ENCODE measurements around the gene KRI1.
"Not testable (repeated sequence)": the region's sequence is repeated elsewhere in the genome, so short reads cannot be mapped to it uniquely, and the experiment has no call there.

KRI1 gene

DNA sequence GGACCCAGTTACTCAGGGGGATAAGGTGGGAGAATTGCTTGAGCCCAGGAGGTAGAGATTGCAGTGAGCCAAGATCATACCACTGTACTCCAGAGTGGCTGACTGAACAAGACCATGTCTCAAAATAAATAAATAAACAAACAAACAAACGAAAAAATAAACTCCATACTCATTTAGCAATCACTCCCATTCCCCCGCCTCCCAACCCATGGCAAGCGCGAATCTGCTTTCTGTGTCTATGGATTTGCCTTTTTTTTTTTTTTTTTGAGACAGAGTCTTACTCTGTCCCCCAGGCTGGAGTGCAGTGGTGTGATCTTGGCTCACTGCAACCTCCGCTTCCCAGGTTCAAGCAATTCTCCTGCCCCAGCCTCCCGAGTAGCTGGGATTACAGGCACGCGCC is 38.9 kb downstream of the KRI1 start:
- in situ Hi-C loops (cut with HindIII; ENCODE audit: low pct_ligation_motif_present, low pct_unique_long_range_greater_than_20kb, low sequenced_read_pairs): not testable (repeated sequence)

DNA sequence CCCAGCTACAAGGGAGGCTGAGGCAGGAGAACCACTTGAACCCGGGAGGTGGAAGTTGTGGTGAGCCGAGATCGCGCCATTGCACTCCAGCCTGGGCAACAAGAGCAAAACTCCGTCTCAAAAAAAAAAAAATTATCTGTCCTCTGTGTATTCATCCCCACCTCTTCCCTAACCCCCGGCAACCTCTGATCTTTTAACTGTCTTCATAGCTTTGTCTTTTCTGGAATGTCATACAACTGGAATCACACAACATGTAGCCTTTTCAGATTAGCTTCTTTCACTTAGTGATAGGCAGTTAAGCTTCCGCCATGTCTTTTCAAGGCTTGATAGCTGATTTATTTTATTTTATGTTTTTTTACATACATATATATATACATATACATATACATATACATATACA is 40.2 kb downstream of the KRI1 start:
- no peak for DNase-seq
- in situ Hi-C loops (cut with HindIII; ENCODE audit: low pct_ligation_motif_present, low pct_unique_long_range_greater_than_20kb, low sequenced_read_pairs): no loop called here

More for the DNA sequence above, 38.9 kb downstream of the KRI1 start:
- not testable (repeated sequence) for DNase-seq

DNA sequence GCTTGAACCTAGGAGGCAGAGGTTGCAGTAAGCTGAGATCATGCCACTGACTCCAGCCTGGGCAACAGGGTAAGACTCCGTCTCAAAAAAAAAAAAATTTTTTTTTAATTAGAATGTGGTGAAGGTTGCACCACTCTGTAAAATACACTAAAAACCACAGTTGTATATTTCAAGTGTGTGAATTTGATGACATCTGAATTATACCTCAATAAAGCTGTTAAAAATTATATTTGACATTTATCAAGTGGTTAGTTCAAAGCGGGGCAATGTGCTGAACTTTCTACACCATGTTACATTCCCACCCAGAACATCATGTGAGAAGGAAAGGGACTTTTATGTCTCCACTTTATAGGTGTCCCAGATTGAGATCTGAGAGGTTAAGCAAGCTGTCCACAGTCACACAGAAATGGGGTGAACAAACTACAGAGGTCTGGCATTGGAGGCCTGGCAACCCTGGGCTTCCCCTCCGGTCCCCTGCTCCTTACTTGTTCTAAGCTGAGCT is 42.6 kb downstream of the KRI1 start:
- in situ Hi-C loops (cut with HindIII; ENCODE audit: low pct_ligation_motif_present, low pct_unique_long_range_greater_than_20kb, low sequenced_read_pairs): no loop called here
- DNase-seq: no peak

DNA sequence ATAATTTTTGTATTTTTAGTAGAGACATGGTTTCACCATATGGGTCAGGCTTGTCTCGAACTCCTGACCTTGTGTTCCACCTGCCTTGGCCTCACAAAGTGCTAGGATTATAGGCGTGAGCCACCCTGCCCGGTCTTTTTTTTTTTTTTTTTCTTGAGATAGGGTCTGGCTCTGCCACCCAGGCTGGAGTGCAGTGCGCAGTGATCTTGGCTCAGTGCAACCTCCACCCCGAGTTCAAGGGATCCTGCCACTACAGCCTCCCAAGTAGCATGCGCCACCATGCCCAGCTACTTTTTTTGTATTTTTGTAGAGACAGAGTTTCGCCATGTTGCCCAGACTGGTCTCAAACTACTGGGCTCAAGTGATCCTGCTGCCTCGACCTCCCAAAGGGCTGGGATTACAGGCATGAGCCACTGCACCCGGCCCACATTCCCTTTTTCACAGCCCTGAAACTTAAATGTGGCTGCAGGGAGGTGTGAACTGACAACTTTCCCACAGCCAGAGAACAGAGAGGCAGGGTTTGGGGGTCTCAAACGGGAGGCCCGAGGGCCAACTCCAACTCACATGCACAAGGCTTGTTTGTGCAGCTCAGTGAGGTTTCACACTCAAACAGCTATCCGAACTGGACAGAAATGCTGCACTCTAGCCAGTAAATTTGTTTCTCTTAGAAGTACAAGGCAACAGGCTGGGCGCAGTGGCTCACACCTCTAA is 44.2 kb downstream of the KRI1 start:
- in situ Hi-C loops (cut with HindIII; ENCODE audit: low pct_ligation_motif_present, low pct_unique_long_range_greater_than_20kb, low sequenced_read_pairs): no loop called here
- DNase-seq: no peak

DNA sequence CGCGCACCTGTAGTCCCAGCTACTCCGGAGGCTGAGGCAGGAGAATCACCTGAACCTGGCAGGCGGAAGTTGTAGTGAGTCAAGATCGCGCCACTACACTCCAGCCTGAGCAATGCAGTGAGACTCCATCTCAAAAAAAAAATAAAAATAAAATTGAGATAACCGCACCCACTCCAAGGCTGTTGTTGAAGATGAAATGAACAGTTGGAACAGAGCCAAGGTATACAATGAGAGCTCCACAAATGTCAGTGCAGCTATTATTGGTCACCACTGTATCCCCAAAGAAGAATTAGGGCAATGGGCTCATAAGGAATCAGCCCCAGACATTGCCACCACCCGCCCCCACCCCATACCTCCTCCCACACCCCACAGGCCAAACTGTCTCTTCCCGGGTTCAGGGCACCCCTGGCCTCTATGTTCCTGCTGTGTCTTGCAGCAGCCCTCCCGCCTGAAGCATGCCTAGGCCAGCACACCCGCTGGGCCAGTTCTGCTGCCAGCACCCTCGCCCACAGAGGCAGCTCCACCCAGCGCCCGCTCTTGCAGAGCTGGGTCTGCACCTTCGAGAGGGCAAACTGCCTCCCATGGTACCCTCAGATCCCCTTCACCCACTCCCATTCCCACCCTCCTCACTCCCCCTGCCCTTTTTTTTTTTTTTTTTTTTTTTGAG is 45.0 kb downstream of the KRI1 start:
- no peak for DNase-seq
- in situ Hi-C loops (cut with HindIII; ENCODE audit: low pct_ligation_motif_present, low pct_unique_long_range_greater_than_20kb, low sequenced_read_pairs): no loop called here

DNA sequence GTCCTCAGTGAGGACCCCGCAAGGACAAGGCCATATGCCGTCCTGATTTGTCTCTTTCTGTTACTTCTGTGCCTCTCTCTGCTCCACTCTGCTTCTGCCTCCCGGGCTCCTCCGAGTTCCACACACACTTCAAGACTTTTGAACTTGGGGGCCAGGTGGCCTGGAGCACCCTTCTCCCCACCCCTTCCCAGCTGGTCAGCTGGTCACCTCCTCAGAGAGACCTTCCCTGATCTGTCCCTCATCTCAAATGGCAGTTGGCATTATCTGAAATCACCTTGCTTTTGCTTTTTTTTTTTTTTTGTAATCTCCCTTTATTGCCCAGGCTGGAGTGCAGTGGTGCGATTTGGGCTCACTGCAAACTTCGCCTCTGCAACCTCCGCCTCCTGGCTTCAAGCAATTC is 46.4 kb downstream of the KRI1 start:
- no peak for DNase-seq
- in situ Hi-C loops (cut with HindIII; ENCODE audit: low pct_ligation_motif_present, low pct_unique_long_range_greater_than_20kb, low sequenced_read_pairs): no loop called here

DNA sequence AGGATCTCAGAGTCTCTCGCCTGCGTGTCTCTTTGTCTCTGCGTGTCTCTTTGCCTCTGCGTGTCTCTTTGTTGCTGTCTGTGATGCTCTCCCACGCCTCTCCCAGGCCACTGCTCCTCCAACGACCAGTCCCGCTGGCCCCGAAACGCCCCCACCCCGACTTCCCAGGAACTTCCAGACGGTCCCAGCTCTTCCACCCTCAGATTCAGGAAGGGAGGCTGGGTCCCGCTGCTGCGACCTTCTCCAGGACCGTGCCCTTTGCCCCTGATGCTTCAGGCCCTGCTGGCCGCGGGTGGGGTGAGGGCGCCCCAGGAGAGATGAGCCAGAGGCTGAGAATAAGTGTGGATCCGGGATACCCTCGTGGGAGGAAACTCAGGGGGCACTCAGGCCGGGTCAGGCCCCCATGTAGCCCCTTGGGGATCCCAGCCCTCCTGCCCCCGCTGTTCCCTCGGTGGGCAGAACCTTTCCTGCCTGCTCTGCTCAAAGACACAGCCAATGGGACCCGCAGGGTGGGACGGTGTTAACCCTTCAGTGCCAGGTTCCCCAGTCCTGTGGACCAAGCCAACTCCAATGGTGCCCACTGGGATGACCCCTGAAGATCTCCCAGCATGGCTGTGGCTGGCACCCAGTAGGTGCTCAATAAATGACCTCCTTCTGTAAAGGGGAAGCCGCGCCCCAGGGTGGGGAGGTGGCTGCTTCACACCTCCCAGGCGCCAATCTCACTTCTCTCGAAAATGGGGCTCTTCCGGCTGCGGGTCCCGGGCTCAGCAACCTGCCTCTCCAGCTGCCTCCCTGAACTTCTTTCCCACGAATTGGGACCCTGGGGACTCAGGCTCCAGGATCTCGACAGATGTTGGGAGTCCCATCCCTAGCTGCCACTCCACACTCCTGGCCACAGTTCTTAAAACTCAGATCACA is 47.1 kb downstream of the KRI1 start:
- no peak for DNase-seq
- in situ Hi-C loops (cut with HindIII; ENCODE audit: low pct_ligation_motif_present, low pct_unique_long_range_greater_than_20kb, low sequenced_read_pairs): no loop called here

DNA sequence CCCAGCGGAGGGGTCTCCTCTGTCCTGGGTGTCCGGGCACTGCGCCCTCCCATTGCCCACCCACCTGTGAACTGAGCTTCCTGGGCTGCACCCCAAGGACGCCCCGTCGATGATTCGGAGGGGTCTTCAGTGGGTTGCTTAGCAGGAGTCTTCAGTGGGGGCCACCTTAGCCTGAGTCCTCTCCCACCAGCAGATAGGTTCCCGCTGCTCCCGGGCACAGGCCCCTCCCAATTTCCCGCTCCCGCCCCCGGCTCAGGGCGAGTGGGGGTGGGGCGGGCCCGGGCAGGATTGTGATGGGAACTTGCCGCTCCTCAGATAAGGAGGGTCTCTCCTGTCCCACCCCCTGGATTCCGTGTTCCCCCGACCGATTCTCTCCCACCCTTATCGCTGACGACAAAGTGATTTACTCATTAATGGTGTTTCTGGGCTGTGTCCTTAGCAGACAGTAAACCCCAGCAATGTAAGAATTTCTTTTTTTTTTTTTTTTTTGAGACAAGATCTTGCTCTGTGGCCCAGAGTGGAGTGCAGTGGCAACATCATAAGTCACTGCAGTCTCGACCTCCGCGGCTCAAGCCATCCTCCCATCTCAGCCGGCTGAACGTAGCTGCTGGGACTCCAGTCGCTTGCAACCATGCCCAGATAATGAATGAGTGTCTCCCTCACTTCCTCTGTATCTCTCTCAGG is 47.9 kb downstream of the KRI1 start:
- peak; percentile 14 for DNase-seq
- in situ Hi-C loops (cut with HindIII; ENCODE audit: low pct_ligation_motif_present, low pct_unique_long_range_greater_than_20kb, low sequenced_read_pairs): no loop called here

DNA sequence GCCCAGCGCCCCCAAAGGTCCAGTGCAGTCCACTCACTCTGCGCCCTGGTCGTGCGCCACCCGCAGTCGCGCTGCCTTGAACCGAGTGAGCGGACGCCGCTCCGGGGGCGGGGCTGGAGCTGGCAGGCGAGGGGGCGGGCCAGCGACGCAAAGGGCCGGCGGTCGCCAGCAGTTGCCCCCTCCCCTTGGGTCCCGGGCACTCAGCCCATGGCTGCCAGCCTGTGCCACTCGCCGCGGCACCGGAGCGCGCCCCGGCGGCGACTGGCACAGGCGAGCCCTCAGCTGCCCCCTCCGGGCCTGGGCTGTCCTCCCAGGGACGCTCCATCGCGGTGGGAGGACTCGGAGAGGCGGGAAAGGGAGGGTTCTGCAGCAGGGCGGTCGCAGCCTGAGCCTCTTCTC is 48.5 kb downstream of the KRI1 start, which contains the start of gene S1PR5:
Gene S1PR5, minus strand, starts transcription at position 87 of the 399 bp plus-strand sequence. CDS start 2,436 bp downstream, outside the sequence.
- in situ Hi-C loops (cut with HindIII; ENCODE audit: low pct_ligation_motif_present, low pct_unique_long_range_greater_than_20kb, low sequenced_read_pairs): no loop called here
- peak; percentile 15 for DNase-seq

DNA sequence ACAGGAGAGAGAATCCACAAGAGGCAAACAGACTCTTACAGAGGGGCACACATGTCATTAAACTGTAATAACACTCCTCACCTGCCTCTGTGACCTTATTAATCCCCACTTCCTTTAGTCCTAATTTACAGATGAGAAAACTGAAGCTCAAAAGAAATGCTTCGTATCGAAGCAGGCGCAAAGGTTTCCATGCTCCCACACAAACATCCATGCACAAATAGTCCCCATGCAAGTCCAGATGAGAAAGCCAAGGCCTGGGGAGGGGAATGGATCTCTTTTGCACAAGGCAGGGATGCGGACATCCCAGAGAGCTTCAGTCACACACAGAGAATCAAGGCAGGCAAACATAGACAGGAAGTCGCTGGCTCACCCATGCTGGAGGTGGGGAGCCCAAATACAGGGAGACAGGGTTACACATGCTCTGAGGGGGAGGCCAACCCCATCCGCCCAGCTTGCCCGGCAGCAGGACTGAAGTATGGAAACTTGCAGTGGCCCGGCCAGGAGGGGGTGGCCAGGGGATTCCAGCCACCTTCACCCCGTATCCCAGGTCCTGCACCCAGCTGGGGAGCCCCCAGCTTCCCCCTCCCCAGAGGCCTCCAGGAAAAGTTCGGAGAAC is 49.0 kb downstream of the KRI1 start:
- no peak for DNase-seq

DNA sequence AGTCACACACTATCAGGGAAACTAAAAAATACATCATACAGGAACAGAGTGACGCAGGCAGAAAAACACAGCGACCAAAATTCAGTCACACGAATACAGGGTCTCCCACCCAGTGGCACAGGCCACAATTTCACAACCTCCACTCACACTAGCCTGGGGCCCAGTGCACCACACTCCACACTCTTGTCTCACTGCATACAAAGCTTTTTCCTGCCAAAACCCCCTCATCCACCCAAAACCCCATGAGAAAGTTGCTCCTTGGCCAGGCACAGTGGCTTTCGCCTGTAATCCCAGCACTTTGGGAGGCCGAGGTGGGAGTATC is 49.8 kb downstream of the KRI1 start:
- no peak for DNase-seq
- in situ Hi-C loops (cut with HindIII; ENCODE audit: low pct_ligation_motif_present, low pct_unique_long_range_greater_than_20kb, low sequenced_read_pairs): no loop called here

More for the DNA sequence above, 49.0 kb downstream of the KRI1 start:
- in situ Hi-C loops (cut with HindIII; ENCODE audit: low pct_ligation_motif_present, low pct_unique_long_range_greater_than_20kb, low sequenced_read_pairs): no loop called here

DNA sequence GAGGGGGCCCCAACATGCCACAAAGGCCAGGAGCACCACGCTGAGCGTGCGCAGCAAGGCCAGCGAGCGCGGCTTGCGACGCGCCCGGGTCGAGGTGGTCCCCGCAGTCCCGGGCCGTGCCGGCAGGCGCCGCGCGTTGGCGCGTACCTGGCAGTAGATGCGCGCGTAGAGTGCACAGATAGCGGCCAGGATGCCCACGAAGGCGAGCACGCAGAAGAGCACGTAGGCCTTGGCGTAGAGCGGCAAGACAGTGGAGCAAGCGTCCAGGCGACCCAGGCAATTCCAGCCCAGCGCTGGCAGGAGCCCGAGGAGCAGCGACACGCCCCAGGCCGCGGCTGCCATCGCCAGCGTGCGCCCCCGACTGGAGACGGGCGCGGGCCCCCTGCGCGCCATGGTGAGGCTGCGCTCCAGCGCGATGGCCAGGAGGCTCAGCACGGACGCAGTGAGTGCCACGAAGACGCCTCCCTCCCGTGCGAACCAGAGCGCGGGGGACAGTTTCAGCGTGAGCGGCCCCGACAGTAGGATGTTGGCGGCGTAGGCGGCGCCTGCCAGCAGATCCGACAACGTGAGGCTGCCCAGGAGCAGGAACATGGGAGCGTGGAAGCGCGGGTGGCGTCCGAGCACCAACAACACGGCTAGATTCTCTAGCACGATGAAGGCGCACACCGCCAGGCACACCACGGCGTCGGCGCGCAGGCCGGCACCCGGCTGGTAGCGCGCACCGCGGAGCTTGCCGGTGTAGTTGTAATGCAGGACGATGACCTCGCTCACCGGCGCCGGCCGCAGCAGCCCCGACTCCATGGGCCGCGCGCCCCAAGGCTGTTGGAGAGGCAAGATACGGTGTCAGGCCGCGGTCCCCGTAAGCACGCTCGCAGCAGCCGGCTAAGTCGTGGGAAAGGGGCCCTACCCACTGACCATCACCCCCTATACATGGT is 51.3 kb downstream of the KRI1 start:
- in situ Hi-C loops (cut with HindIII; ENCODE audit: low pct_ligation_motif_present, low pct_unique_long_range_greater_than_20kb, low sequenced_read_pairs): no loop called here
- no peak for DNase-seq

DNA sequence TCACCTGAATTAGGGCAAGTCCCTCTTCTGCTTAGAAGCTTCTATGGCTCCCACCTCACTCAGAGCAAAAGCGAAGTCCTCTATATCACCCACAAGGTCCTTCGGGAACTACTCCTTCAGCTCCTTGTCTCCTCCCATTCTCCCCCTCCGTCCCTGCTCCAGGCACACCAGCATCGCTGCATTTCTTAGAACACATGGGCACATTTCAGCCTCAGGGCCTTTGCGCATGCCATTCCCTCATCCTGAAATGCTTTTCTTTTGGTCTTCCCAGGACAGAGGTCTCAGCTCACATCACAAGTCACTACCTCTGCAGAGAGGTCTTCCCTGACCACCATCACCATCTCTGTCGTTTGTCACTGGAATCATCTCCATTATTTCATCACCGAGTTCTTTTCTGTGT is 52.6 kb downstream of the KRI1 start:
- in situ Hi-C loops (cut with HindIII; ENCODE audit: low pct_ligation_motif_present, low pct_unique_long_range_greater_than_20kb, low sequenced_read_pairs): no loop called here
- no peak for DNase-seq

DNA sequence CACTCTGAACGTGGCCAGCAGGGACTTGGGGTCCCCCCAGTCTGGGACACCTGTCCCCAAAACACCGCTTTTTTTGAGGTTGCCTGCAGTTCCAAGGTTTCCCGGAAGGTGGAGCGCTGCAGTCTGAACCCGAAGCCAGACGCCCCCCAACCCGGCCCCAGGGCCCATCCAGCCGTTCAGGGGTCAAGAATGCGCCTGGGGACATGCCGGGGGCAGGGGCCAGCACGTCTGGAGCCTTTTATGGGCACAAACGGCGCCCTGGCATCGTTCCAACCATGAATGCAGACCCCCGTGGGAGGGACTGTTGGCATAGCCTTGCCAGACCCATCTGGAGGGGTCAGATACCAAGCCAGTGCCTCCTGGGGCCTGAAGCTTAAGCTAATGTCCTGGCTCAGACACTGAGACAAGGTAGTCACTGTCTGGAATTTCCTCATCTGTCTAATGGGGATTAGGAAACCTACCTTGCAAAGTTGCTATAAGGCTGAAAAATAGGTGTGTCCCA is 55.5 kb downstream of the KRI1 start:
- in situ Hi-C loops (cut with HindIII; ENCODE audit: low pct_ligation_motif_present, low pct_unique_long_range_greater_than_20kb, low sequenced_read_pairs): no loop called here
- DNase-seq: peak; percentile 13

DNA sequence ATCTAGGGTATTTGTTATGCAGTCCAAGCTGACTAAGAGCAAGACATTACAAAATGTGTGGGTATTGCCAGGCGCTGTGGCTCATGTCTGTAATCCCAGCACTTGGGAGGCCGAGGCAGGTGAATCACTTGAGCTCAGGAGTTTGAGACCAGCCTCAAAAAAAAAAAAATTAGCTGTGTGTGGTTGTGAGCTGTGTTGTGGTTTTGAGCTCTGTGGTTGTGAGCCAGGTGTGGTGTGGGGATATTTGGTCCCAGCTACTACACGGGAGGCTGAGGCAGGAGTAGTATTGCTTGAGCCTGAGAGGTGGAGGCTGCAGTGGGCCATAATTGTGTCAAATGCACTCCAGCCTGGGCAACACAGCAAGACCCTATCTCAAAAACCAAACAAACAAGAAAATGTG is 57.1 kb downstream of the KRI1 start:
- no peak for DNase-seq
- in situ Hi-C loops (cut with HindIII; ENCODE audit: low pct_ligation_motif_present, low pct_unique_long_range_greater_than_20kb, low sequenced_read_pairs): no loop called here

DNA sequence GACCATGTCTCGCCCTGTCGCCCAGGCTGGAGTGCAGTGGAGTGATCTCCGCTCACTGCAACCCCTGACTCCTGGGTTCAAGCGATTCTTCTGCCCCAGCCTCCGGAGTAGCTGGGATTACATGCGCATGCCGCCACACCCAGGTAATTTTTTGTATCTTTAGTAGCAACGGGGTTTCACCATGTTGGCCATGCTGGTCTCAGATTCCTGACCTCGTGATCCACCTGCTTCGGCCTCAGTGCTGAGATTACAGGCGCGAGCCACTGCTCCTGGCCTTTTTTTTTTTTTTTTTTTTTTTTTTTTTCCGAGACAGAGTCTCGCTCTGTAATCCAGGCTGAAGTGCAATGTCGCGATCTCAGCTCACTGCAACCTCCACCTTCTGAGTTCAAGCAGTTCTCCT is 57.8 kb downstream of the KRI1 start:
- no peak for DNase-seq
- in situ Hi-C loops (cut with HindIII; ENCODE audit: low pct_ligation_motif_present, low pct_unique_long_range_greater_than_20kb, low sequenced_read_pairs): no loop called here

DNA sequence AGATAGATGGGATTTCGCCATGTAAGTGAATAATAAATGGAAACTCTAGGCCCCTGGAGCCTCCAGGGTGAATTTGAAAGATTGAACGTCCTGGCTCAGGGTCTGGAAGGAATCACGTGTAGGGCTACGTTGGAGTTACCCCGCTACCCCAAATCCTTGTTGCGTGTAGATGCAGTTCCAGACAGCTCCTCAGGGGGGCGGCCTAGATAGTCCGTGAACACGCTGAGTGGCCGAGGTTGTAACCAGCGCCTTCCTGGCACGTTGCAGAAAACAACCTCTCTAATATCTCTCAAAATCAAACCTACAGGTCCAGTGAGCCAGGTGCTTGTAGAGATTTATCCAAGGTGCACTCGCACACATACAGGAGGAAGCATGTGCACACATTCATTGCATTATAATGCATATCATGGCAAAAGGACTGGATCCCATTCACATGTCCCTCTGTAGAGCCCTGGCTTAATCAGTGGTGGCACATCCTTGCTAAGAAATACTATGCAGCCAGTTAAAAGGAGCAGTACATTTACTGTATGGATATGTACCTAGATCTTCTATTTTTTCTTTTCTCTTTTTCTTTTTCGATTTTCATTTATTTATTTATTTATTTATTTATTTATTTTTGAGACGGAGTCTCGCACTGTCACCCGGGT is 60.1 kb downstream of the KRI1 start:
- in situ Hi-C loops (cut with HindIII; ENCODE audit: low pct_ligation_motif_present, low pct_unique_long_range_greater_than_20kb, low sequenced_read_pairs): no loop called here
- DNase-seq: peak; percentile 25
